Measurements from ENCODE around the gene NUF2. TPM values are rescaled to one million over a fixed set of nuclear protein-coding genes. Genes with fewer than 3 reads are reported as not detected.
"Not testable (repeated sequence)": the region's sequence is repeated elsewhere in the genome, so short reads cannot be mapped to it uniquely, and the experiment has no call there.

NUF2 gene
- polyA plus RNA-seq, 3 donors = 0.12 to 0.37 TPM; not detected in 1

DNA sequence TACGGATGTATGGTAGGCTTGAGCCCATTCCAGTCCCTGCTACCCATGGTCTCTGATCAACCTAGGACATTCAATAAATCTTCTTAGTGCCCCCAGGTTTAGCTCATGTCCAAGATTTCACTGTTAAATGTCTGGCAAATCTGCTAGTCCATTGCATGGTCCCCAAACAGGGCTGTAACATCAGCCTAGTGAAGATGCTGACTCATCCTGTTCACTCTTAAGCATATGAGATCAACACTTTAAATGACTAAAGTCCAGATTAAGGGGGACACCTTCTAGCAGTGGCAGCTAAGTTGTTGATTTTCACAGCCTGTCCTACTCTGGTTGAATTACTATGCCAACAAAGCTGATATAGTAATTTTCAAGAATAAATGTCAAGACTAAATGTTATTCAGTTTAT is 46.5 kb upstream of the NUF2 start:
- no peak for DNase-seq
- Mint-ChIP-seq H3K4me3 (no peak overlapping the region), H3K27me3 (ENCODE audit: low read depth in 3 of 3) (no peaks in the 10 kb centered on the region), H3K36me3 (no peaks in the 10 kb centered on the region), H3K4me1 (no peaks in the 10 kb centered on the region), H3K9me3 (peaks cover 5 to 25% (median 10%) of the 10 kb centered on the region in 7 donors), H3K27ac (no peak overlapping the region)
- Histone ChIP-seq H4K20me1 (ENCODE audit: insufficient read depth, low read length) (no peaks in the 10 kb centered on the region), H3K36me3 (replicated peaks in 1 of 2; ENCODE audit: control insufficient read depth in 1 of 2, insufficient read depth in 2 of 2, low read length in 2 of 2) (no peaks in the 10 kb centered on the region), H3K27ac (ENCODE audit: low read depth in 1 of 2, low read length in 2 of 2) (no peak overlapping the region), H3K79me2 (ENCODE audit: insufficient read depth, low read length) (no peaks in the 10 kb centered on the region), H3K9me3 (replicated peaks in 1 of 2; ENCODE audit: control insufficient read depth in 1 of 2, insufficient read depth in 1 of 2, low read length in 2 of 2) (peaks cover 3 to 19% of the 10 kb centered on the region in 2 donors), H3K4me3 (replicated peaks in 1 of 3; ENCODE audit: low read depth in 2 of 3, low read length in 3 of 3) (no peak overlapping the region), H3K4me2 (replicated peaks; ENCODE audit: extremely low read depth, low read length, poor library complexity, severe bottlenecking) (no peak overlapping the region), H3K4me1 (ENCODE audit: control insufficient read depth in 1 of 2, insufficient read depth in 2 of 2, low read length in 2 of 2) (no peaks in the 10 kb centered on the region), H2AFZ (ENCODE audit: insufficient read depth, low read depth, low read length, poor library complexity, severe bottlenecking) (no peak overlapping the region), H3K27me3 (ENCODE audit: control insufficient read depth in 2 of 2, insufficient read depth in 2 of 2, low read length in 2 of 2) (no peaks in the 10 kb centered on the region), H3K9ac (ENCODE audit: insufficient read depth, low read length, poor library complexity, severe bottlenecking) (no peak overlapping the region)
- intact Hi-C loops (cut with micrococcal nuclease) = no loop called here
- TF ChIP-seq CTCF (IDR thresholded peaks at IDR 0.05) = no peak
- 100% methylated on average over 1 of the region's 1 CpG for WGBS (ENCODE audit: insufficient coverage)

GRCh38 chr1:163278602-163279001 is 43.2 kb upstream of the NUF2 start:
- no peaks in the 10 kb centered on the region for H3K4me1 Mint-ChIP-seq
- H3K36me3 Mint-ChIP-seq = no peaks in the 10 kb centered on the region
- no peak overlapping the region for H3K4me3 Mint-ChIP-seq
- DNase-seq = no peak
- no peaks in the 10 kb centered on the region for H4K20me1 ChIP-seq (ENCODE audit: insufficient read depth, low read length)
- no peak overlapping the region for H3K27ac ChIP-seq (ENCODE audit: low read depth in 1 of 2, low read length in 2 of 2)
- no peak for TF ChIP-seq CTCF (IDR thresholded peaks at IDR 0.05)
- no CpG with 5 or more reads among the region's 1 CpG for WGBS (ENCODE audit: insufficient coverage)
- no peak overlapping the region for H3K27ac Mint-ChIP-seq
- H3K9me3 Mint-ChIP-seq = peaks cover 9 to 30% (median 17%) of the 10 kb centered on the region in 7 donors
- H3K79me2 ChIP-seq (ENCODE audit: insufficient read depth, low read length) = no peaks in the 10 kb centered on the region
- H3K9ac ChIP-seq (ENCODE audit: insufficient read depth, low read length, poor library complexity, severe bottlenecking) = no peak overlapping the region
- H3K4me1 ChIP-seq (ENCODE audit: control insufficient read depth in 1 of 2, insufficient read depth in 2 of 2, low read length in 2 of 2) = no peaks in the 10 kb centered on the region
- H3K36me3 ChIP-seq (replicated peaks in 1 of 2; ENCODE audit: control insufficient read depth in 1 of 2, insufficient read depth in 2 of 2, low read length in 2 of 2) = no peaks in the 10 kb centered on the region
- H3K4me3 ChIP-seq (replicated peaks in 1 of 3; ENCODE audit: low read depth in 2 of 3, low read length in 3 of 3) = no peak overlapping the region
- H3K9me3 ChIP-seq (replicated peaks in 1 of 2; ENCODE audit: control insufficient read depth in 1 of 2, insufficient read depth in 1 of 2, low read length in 2 of 2) = peaks cover 3 to 19% of the 10 kb centered on the region in 2 donors
- peaks cover 0 to 1% (median 0%) of the 10 kb centered on the region in 3 donors for H3K27me3 Mint-ChIP-seq (ENCODE audit: low read depth in 3 of 3)
- no peak overlapping the region for H3K4me2 ChIP-seq (replicated peaks; ENCODE audit: extremely low read depth, low read length, poor library complexity, severe bottlenecking)
- intact Hi-C loops (cut with micrococcal nuclease) = no loop called here
- no peak overlapping the region for H2AFZ ChIP-seq (ENCODE audit: insufficient read depth, low read depth, low read length, poor library complexity, severe bottlenecking)
- H3K27me3 ChIP-seq (ENCODE audit: control insufficient read depth in 2 of 2, insufficient read depth in 2 of 2, low read length in 2 of 2) = no peaks in the 10 kb centered on the region

DNA sequence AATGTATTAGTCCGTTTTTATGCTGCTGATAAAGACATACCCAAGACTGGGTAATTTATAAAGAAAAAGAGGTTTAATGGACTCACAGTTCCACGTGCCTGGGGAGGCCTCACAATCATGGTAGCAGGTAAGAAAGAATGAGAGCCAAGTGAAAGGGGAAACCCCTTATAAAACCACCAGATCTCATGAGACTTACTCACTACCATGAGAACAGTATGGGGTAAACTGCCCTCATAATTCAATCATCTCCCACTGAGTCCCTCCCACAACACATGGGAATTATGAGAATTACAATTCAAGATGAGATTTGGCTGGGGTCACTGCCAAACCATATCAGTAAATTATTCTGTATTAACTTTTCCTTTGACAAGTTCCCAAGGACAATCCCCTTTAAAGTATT is 36.9 kb upstream of the NUF2 start:
- H3K4me3 Mint-ChIP-seq; H3K36me3 ChIP-seq (replicated peaks in 1 of 2; ENCODE audit: control insufficient read depth in 1 of 2, insufficient read depth in 2 of 2, low read length in 2 of 2); H3K4me2 ChIP-seq (replicated peaks; ENCODE audit: extremely low read depth, low read length, poor library complexity, severe bottlenecking); H3K79me2 ChIP-seq (ENCODE audit: insufficient read depth, low read length); H3K27me3 Mint-ChIP-seq (ENCODE audit: low read depth in 3 of 3); H3K4me3 ChIP-seq (replicated peaks in 1 of 3; ENCODE audit: low read depth in 2 of 3, low read length in 3 of 3); H3K27me3 ChIP-seq (ENCODE audit: control insufficient read depth in 2 of 2, insufficient read depth in 2 of 2, low read length in 2 of 2); H3K9me3 ChIP-seq (replicated peaks in 1 of 2; ENCODE audit: control insufficient read depth in 1 of 2, insufficient read depth in 1 of 2, low read length in 2 of 2); DNase-seq; H3K36me3 Mint-ChIP-seq; H3K9ac ChIP-seq (ENCODE audit: insufficient read depth, low read length, poor library complexity, severe bottlenecking); H3K9me3 Mint-ChIP-seq; H3K4me1 ChIP-seq (ENCODE audit: control insufficient read depth in 1 of 2, insufficient read depth in 2 of 2, low read length in 2 of 2); intact Hi-C loops (cut with micrococcal nuclease); H4K20me1 ChIP-seq (ENCODE audit: insufficient read depth, low read length); H2AFZ ChIP-seq (ENCODE audit: insufficient read depth, low read depth, low read length, poor library complexity, severe bottlenecking); H3K4me1 Mint-ChIP-seq; H3K27ac ChIP-seq (ENCODE audit: low read depth in 1 of 2, low read length in 2 of 2): not testable (repeated sequence)
- H3K27ac Mint-ChIP-seq = peak overlapping the region in 1 of 7 donors; percentile 43
- no CpG with 5 or more reads among the region's 2 CpGs for WGBS (ENCODE audit: insufficient coverage)
